ENCODE results near the gene CAPN13.

DNA sequence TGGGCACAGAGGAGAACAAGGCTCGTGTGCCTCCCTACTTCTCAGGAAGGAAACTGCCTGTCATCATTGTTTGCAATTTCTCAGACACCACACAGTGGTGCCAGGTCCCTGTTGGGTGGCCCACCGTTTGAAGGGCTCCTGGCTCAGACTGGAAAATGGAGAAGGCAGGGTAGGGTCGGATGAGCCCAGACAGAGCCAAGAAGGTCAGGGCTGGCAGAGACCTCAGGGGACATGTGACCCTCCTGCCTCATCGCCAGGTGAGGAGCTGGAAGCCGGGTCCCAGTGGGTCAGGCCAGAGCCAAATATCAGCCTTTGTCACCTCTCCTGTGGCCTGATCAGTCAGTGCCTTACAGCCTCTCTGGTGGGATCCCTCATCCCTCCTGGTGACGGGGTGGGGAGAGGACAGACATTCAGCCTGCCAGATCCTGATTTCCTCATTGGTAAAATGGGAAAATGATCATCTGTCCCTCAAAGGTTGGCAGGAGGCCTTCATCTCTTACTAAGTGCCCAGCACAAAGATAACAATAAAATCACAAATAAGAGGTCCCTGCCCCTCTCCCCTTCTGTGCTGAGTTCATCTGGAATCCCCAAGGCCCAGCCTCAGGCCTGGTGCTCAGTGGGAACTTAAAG is 117.6 kb downstream of the CAPN13 start:
- TF ChIP-seq POLR2A (IDR thresholded peaks at IDR 0.05; ENCODE audit: low read depth, low read length) (no peak), POLR2AphosphoS5 (IDR thresholded peaks at IDR 0.05; ENCODE audit: low read depth, low read length) (no peak), TAF1 (IDR thresholded peaks at IDR 0.05; ENCODE audit: low read depth, low read length) (no peak)

Measured in GM12891 (cell line).